GM18873 (cell line): ENCODE measurements around the gene SCART1.

Source experiments
- ATAC-seq: cut with Tn5 transposase; IDR thresholded peaks from one replicate; pipeline ENCODE4 v1.9.1; 2021; ENCODE audit warnings: mild to moderate bottlenecking, moderate library complexity, moderate number of reproducible peaks; ENCODE audit not compliant: unreplicated experiment, low FRiP score

SCART1 gene

DNA sequence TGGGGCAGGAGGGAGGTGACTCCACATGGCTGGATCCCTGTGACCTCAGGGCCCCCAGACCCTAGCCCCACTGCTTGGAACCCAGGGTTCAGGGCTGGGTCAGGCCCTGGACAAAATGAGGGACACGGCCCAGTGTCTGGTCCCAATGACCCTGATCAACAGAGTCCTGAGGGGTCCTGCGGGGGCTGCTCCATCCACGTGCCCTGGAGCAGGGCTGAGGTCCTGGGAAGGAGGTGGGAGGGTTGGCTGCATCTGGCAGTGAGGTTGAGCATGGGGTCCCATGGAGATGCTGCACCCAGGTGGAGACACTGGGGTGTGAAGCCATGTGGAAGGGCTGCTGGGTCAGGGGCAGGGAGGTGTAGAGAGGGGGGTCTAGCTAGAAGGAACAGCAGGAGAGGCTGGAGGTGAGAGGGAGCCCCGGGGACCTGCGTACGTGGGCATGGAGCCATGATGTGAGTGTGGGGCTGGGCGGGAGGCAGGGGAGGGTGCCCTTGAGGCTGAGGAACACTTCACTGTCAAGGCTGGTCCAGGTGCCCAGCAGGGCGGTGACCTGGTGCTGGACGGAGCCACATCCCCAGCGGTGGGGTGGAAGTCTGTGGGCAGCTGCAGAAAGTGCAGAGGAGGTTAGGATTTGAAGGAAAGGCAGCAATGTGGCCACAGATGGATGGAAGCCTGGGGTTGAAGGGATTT lies 604 bp downstream of the SCART1 start:
- ATAC-seq = no peak

DNA sequence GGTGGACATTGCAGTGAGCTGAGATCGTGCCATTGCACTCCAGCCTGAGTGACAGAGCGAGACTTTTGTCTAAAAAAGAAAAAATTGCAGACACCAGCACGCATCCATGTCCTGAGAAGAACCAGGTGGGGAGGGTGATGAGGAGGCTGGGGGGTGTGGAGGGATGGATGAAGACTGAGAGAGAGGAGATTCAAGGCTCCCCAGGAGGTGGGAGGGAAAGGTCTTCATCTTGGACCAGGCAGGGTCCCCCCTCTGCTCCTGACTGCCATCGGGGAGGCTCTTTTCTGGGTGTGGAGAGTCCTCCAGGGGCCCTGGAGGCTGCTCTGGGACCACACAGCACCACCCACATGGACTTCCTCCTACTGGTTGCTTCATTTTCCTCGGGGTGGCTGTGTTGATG lies 1.5 kb downstream of the SCART1 start:
- no peak for ATAC-seq

DNA sequence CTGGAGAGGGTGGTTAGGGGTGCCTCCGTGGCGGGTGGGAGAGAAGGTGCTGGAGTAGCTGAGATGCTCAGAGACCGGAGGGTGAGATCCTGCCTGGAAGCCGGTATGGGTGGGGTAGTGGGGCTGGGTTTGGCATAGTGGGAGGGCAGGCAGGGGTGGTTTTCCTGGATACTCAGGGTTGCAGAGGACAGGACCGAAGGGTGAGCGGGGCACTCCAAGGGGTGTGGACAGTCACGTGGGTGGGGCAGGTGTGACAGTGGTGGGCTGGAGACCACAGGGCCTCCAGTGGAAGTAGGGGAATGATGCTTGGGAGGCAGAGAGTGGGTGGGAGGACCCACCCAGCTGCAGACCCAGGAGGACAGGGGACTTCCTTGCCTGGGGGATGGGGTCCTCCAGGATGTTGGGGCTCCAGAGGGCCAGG lies 1.9 kb downstream of the SCART1 start:
- no peak for ATAC-seq

DNA sequence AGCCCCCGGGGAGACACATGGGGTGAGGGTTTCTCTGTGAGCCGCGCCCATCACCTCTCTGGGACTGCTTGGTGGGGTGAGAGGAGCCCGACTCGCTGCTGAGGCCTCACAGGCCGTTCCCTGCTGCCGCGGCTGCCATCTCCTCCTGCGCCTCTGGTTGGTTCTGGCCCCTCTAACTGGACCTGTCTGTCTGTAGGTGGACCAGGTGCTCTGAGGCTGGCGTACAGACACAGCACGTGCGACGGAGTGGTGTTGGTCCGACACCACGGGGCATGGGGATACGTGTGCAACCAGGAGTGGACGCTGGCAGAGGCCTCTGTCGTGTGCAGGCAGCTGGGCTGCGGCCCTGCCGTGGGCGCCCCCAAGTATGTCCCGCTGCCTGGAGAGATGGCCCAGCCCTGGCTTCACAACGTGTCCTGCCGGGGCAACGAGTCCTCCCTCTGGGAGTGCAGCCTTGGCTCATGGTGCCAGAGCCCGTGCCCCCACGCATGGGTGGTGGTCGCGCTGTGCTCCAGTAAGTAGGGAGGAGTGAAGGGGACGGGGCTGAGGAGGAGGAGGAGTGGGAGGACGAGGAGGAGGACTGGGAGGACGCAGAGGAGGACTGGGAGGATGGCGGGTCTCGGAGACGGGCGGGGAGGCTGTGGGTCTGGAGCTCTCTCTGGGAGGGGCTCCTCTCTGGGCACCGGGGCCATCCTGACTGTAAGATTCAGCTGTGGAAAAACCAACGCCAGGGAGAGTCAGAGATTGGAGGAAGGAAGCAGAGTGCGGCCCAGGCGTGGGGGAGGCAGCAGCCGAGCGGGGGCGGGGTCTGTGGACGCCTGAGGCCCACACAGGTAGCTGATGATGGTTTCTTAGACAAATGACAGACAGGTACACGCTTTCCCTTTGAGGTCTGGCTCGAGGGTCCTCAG lies 2.6 kb downstream of the SCART1 start:
- ATAC-seq = no peak

DNA sequence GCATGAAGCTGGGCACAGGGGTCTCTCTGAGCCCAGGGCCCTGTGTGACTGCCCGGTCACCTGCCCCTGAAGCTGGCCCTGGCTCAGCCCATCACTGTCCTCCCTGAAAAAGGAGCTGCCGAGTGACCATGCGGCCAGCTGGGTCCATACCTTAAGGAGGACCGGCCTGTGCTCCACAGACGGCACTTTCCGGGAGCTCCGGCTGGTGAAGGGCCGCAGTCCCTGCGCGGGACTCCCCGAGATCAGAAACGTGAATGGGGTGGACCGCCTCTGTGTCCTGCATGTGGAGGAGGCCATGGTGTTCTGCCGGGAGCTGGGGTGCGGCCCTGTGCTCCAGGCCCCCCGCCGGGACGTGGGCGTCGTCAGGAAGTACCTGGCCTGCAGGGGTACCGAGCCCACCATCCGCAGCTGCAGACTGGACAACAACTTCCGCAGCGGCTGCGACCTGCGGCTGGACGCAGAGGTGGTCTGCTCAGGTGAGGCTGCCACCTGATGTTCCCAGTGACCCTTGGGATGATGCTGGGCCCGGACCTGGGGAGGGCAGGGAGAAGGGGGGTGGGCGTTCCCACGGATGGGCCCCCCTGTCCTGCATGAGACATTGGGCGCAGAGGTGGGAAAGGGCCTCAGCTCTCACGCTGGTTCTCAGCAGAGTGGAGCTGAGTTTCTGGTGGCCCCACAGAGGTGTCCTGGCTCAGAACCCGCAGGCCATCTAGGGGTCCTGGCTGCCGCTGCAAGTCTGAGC lies 3.5 kb downstream of the SCART1 start:
- ATAC-seq = no peak

DNA sequence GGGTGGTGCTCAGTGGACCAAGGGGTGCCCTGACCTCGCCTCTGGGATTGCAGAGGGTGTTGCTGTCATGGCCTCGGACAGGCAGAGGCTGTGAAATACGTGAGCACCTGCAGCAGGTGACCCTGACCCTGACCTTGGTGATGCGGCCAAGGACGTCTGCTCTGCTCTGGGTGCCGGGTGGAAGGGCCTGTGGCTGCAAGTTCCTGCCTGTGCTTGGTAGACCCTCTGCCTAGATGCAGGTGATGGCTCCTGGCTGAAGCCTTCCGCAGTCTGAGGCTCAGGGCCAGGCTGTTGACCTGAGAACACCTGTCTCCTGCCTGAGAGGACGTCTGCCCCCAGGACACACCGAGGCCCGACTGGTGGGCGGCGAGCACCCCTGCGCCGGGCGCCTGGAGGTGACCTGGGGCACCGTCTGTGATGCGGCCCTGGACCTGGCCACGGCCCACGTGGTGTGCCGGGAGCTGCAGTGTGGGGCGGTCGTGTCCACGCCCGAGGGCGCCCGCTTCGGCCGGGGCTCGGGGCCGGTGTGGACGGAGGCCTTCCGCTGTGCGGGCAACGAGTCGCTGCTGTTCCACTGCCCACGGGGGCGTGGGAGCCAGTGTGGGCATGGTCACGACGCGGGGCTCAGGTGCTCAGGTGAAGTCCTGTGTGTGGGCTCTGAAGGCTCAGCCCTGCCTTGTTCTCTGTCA lies 4.4 kb downstream of the SCART1 start:
- ATAC-seq = no peak

DNA sequence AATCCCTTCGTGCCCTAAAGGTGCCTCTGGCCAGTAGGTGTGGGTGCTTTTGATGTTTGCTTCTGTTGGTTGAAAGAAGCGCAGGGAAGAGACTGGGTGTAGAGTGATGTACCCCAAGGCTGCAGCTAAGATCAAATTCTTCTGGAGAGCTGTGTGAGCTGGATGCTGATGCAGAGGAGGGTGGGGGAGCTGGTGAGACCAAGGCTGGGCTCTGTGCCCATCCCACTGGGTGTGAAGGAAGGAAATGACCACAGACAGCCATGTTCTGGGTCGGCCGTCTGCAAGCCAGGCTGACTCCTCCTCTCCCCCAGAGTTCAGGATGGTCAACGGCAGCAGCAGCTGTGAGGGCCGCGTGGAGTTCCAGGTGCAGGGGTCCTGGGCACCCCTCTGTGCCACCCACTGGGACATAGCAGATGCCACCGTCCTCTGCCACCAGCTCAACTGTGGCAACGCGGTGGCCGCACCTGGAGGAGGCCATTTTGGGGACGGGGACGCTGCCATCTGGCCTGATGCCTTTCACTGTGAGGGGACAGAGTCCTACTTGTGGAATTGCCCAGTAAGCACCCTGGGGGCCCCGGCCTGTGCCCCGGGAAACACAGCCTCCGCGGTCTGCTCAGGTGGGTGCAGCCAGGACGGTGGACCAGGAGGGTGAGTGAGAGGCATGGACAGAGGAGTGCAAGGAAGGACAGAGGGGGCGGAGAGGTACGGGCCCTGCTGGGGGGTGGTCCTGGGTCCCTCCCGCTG lies 5.1 kb downstream of the SCART1 start:
- ATAC-seq = no peak

DNA sequence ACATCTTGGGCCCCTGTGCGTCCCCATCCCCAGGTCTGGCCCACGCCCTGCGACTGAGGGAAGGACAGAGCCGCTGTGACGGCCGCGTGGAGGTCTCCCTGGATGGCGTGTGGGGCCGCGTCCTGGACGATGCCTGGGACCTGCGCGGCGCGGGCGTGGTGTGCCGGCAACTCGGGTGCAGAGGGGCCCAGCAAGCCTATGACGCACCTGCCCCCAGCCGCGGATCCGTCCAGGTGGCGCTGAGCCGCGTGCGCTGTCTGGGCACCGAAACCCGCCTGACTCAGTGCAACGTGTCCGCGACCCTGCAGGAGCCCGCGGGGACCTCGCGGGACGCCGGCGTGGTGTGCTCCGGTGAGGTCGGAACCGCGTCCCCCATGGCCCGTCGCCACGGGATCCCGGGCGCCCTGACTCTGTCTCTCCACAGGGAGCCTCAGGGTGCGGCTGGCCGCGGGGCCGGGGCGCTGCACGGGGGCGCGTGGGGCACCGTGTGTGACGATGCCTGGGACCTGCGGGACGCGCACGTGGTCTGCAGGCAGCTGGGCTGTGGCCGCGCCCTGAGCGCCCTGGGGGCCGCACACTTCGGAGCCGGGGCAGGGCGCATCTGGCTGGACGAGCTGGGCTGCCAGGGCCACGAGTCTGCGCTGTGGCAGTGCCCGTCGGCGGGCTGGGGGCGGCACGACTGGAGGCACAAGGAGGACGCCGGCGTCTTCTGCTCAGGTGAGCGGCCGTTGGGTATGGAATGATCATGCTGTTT lies 5.9 kb downstream of the SCART1 start:
- ATAC-seq = no peak

DNA sequence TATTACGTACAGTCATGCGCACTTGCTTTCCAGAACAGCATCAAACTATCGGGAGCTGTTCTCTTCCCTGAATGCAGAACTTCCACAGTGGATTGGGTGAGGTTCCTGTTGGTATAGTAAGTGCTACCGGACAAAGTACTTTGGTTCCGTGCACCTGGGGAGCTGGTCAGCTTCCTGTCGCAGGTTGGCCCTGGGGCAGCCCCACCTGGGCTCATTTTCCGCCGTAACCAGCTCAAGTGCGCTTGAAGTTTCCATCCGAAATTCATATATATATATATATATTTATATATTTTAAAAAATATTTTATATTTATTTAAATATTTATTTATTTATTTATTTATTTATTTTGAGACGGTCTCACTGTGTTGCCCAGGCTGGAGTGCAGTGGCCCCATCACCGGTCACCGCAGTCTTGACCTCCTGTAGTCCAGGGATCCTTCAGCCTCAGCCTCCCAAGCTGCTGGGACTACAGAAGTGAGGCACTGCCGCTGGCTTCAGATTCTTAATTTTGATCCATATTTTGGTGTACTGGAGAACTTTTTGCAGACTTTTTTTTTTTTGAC lies 6.5 kb downstream of the SCART1 start:
- no peak for ATAC-seq

DNA sequence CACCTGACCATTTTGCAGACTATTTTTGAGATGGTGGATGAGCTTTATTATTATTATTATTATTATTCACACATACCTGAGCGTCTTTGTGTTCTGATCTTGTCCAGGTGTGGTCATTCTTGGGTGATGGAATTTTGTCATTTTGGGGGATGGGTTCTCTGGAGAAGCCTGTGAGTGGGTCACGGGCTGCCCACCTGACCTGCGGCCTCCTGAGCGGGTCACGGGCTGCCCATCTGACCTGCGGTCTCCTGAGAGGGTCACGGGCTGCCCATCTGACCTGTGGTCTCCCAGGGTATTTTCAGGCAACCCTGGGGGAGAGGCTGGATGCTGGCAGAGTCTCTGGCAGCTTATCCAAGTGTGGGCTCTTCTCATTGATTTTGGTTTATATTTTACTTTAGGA lies 7.3 kb downstream of the SCART1 start:
- no peak for ATAC-seq

DNA sequence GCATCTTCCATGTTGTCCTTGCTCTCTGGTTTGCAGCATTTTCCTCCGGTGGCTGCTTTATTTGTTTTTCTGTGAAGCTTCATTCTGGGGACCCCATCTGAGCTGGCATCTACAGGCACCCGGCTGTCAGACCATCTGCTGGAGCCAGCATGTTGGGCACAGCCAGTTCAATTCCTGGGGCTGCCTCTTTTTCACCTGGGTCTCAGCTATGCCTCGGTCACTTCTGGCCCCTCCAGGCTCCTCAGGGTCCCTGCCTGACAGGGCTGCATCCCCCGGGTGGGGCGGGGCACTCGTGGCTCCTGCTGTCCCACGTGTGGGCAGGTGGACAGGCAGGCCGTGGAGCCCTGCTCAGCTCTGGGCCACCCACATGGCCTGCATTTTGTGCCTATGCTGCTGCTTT lies 8.1 kb downstream of the SCART1 start:
- no peak for ATAC-seq

DNA sequence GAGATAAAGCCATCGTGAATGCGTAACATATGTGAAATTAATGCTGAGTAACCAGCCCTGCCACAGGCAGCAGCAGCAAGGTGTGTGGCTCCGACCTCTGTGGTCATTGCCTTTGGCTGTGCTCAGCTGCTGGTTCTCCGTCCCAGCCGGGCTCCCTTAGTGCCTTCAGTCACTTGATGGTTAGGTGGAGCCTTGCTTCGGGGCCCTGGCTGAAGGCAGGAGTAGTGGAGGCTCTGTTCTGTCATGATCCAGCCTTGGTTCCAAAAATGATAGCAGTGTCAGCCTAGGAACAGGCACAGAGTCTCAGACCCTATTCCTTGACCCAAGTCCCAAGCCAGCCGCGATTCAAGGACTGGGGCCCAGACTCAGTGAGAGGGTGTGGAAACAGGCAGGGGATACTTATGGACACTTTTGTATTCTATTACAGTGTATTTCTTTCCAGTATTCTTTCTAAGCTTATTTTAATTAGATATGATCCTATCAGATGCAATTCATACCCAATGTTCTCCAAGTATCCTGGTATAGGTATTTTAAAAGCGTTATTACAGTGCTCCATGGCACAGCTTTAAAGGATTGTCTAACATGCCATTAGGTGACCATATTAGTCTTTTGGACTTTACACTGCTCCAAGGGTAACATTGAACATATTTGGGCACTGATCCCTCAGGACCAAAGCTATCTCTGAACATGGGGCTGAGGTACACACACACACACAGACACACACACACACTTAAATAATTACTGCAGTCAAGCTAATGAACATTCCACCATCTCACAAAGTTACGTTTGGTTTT lies 9.0 kb downstream of the SCART1 start:
- no peak for ATAC-seq

DNA sequence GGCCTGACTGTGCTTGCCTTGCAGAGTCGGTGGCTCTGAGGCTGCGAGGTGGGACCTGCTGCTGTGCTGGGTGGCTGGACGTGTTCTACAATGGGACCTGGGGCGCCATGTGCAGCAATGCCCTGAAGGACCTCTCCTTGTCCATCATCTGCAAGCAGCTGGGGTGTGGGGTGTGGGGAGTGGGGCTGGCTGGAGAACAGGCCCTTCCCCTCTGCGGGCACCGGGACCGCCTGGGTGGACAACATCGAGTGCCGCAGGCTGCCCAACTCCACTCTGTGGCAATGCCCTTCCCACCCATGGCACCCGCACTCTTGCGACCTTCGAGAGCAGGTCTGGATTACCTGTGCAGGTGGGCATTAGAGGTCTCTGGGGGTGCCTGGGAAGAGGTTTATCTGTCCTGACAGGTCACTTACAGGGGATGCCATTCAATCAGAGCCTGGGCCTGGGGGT lies 10.9 kb downstream of the SCART1 start:
- no peak for ATAC-seq

DNA sequence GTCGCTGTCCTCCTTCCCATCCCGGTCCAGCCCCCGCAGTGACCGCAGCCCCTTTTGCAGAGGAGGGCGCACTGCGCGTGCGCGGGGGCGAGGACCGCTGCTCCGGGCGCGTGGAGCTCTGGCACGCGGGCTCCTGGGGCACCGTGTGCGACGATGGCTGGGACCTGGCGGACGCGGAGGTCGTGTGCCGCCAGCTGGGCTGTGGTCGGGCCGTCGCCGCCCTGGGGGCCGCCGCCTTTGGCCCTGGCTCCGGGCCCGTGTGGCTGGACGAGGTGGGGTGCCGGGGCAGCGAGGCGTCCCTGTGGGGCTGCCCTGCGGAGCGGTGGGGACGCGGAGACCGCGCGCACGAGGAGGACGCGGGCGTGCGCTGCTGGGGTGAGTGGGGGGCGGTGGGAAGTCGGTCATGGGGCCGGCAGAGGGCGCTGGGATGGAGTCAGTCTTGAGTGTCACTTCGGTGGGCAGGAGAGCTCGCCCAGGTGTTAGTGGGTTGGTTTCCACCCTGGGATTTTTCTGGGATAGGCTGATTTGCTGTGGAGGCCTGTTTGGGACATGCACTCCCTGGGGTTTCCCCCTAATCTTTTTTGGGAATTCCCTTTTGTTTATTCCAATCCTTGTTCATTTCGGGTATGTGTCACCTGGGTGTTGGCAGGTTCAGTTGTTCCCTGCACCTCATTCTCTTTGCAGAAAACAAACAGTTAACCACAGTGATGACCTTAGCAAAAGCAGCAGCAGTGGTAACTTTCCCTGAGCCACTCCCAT lies 11.6 kb downstream of the SCART1 start:
- ATAC-seq = no peak

DNA sequence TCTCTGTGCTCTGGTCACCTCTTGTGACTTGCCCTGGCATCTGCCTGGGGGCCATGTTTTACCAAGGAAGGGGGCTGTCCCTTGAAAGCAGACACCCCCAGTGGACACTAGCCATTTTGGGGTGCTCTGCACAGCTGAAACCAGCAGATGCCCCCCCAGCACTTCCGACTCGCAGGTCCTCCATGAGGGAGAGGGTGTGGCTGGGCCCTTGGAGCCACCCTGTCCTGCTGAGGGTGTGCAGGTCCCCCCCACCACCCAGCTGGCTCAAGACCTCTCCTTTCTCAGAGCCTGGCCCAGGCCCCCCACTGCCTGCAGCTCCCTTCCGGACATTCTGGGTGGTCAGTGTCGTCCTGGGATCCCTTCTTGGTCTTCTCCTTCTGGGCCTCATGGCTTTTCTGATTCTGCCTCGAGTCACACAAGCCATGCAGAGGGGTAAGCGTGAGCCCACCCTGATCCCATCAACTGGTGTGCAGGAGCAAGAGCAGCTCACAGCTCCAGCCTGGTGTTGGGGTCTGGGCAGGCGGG lies 12.3 kb downstream of the SCART1 start:
- no peak for ATAC-seq

DNA sequence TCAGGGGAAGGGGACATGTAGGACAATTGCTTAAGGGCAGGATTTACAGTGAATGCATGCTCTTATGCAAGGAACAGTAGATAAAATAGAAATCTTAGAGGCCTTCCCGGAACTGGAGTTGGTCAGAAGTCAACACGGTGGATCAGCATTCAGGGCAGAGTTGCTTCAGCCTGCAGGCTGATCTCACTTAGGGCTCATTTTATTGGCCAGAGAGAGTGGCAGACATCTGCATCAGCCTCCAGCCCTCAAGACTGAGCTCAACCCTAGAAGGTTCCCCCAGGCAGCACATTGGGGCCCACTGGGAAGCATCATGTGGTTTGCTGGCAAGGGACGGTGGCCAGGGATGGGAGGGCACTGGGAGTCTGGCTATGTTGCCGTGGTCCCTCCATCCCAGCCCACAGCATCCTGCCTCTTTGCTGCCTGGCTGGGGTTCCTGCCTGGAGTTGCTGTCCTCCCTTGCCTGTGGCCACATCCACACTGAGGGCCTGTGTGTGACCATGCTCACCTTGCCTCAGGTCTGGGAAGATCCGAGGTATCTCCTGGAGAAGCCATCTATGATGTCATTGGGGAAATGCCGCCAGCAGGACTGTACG lies 13.0 kb downstream of the SCART1 start:
- no peak for ATAC-seq
